Natural killer cell (primary cell): Measurements from ENCODE around the gene FEM1B. TPM values are rescaled to one million over a fixed set of nuclear protein-coding genes. Genes with fewer than 3 reads are reported as not detected.

Source experiments
- ATAC-seq, 3 donors: fragments of 150-1000 bp in 2 of 3; fragments of 200-7000 bp in 1 of 3; cut with Tn5 transposase; 1 replicate in 1 of 3; 2 replicates in 2 of 3; pipeline ENCODE4 v1.10.0; 2021; ENCODE audit warnings: mild to moderate bottlenecking in 2 of 3, moderate library complexity in 2 of 3
- DNase-seq, 2 donors: peaks; one replicate each; pipeline versions ENCODE4 v3.0.0 to v3.0.0-alpha.2; 2013 to 2021; ENCODE audit warnings: mixed read lengths in 1 of 2
- H3K27ac ChIP-seq: one replicate; pipeline ENCODE4 v1.5.1; 2013; ENCODE audit warnings: mild to moderate bottlenecking, low read length
- H3K27me3 ChIP-seq: one replicate; pipeline ENCODE4 v1.6.1; 2013; ENCODE audit warnings: low read length; ENCODE audit not compliant: control insufficient read depth, insufficient read depth
- H3K36me3 ChIP-seq: one replicate; pipeline ENCODE4 v1.6.1; 2013; ENCODE audit warnings: low read length; ENCODE audit not compliant: control insufficient read depth, insufficient read depth
- H3K4me1 ChIP-seq: one replicate; pipeline ENCODE4 v1.6.1; 2013; ENCODE audit warnings: low read length; ENCODE audit not compliant: control insufficient read depth, insufficient read depth
- H3K4me3 ChIP-seq: one replicate; pipeline ENCODE4 v1.5.1; 2013; ENCODE audit warnings: low read length
- H3K9me3 ChIP-seq: one replicate; pipeline ENCODE4 v1.6.1; 2013; ENCODE audit warnings: low read length; ENCODE audit not compliant: control insufficient read depth, insufficient read depth
- H3K27ac Mint-ChIP-seq, 2 donors: one replicate each; pipeline ENCODE4 v1.8.0; 2022; ENCODE audit warnings: mild to moderate bottlenecking in 2 of 2, mixed read lengths in 2 of 2, moderate library complexity in 1 of 2
- H3K27me3 Mint-ChIP-seq, 2 donors: one replicate each; pipeline ENCODE4 v1.8.0; 2022; ENCODE audit warnings: low read depth in 2 of 2, mixed read lengths in 2 of 2
- H3K36me3 Mint-ChIP-seq: one replicate; pipeline ENCODE4 v1.8.0; 2022; ENCODE audit warnings: mixed read lengths
- H3K4me1 Mint-ChIP-seq, 2 donors: one replicate each; pipeline ENCODE4 v1.8.0; 2022; ENCODE audit warnings: mixed read lengths in 2 of 2
- H3K4me3 Mint-ChIP-seq: one replicate; pipeline ENCODE4 v1.8.0; 2022; ENCODE audit warnings: mild to moderate bottlenecking, moderate library complexity, mixed read lengths
- H3K9me3 Mint-ChIP-seq, 2 donors: one replicate each; pipeline ENCODE4 v1.8.0; 2022; ENCODE audit warnings: mixed read lengths in 2 of 2
- CTCF ChIP-seq: fragments of 200-600 bp; IDR thresholded peaks from one replicate; pipeline ENCODE4 v1.8.0; 2022; ENCODE audit warnings: antibody characterized with exemption
- WGBS: methylation state at CpG from one replicate; pipeline ENCODE4 v1.1.7; 2013; ENCODE audit warnings: missing lambda C conversion rate; ENCODE audit not compliant: insufficient coverage; 5-methylcytosine and 5-hydroxymethylcytosine counted together
- intact Hi-C: fragments of 100-400 bp; cut with micrococcal nuclease; formaldehyde crosslinking; loops from one replicate; pipeline ENCODE4 v1.14.2; 2022
- total RNA-seq, 4 donors: library from RNA; stranded (reverse); fragments of 120-200 nt in 1 of 4; gene quantifications; one replicate each; pipeline versions ENCODE4 v1.2.3 to v1.2.4, GENCODE V29; 2013 to 2022

The FEM1B gene
- total RNA-seq, 3 donors from 2014 or later (not counting 1 experiment from before 2014, with no cell fraction given) = 57.4 to 73.5 (median 67.9) TPM

DNA sequence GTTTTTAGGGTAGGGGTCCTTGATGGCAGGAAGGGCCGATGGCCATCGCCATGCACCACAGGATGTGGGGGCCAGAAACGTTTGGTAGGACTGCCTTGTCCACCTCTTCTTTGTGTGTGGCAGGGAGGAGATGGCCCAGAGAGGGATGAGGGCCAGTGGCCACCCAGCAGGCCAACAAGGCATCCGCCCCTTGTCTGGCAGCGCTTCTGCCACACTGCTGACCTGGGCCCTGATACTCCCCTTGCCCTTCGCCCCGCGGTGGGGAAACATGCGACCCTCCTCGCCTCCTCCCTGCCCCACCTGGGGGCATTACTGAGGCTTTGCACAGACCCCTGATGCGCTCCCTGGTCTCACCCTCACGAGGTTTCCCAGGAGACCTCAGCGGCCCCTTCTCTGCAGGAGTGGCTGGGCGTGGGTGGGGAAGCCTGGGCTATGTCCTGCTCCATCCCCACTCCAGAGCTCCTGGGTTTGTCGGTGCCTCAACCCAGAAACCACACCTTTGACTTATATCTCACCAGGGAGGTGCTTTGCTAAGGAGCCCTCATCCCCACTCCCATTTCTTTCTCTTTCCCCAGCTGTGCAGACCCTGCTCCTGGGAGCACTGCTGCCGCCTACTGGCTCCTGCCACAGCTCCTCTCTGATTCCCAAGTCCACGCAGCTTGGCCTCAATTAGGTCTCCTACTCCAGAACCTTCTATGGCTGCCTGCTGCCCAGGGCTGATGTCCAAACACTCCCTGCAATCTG is 38.7 kb downstream of the FEM1B start:
- H3K27me3 ChIP-seq = no peaks in the 10 kb centered on the region
- no peaks in the 10 kb centered on the region for H3K9me3 ChIP-seq
- TF ChIP-seq CTCF = no peak
- no peak overlapping the region for H3K4me3 Mint-ChIP-seq
- no peaks in the 10 kb centered on the region for H3K36me3 Mint-ChIP-seq
- WGBS = 88% methylated on average over 17 of the region's 17 CpGs
- DNase-seq (no peak), ATAC-seq (no peak)
- no peak overlapping the region for H3K4me3 ChIP-seq
- no peak overlapping the region for H3K27ac ChIP-seq
- no peaks in the 10 kb centered on the region for H3K36me3 ChIP-seq
- no peaks in the 10 kb centered on the region for H3K4me1 ChIP-seq
- H3K27me3 Mint-ChIP-seq = peaks cover 0 to 9% of the 10 kb centered on the region in 2 donors
- no peak overlapping the region for H3K27ac Mint-ChIP-seq
- no peaks in the 10 kb centered on the region for H3K4me1 Mint-ChIP-seq
- intact Hi-C loops = no loop called here
- H3K9me3 Mint-ChIP-seq = no peaks in the 10 kb centered on the region

GRCh38 chr15:68317281-68318007 is 39.9 kb downstream of the FEM1B start:
- Mint-ChIP-seq H3K9me3 (no peaks in the 10 kb centered on the region), H3K4me3 (no peak overlapping the region), H3K27ac (no peak overlapping the region), H3K4me1 (no peaks in the 10 kb centered on the region), H3K36me3 (no peaks in the 10 kb centered on the region), H3K27me3 (peaks cover 0 to 15% of the 10 kb centered on the region in 2 donors)
- 87% methylated on average over 16 of the region's 16 CpGs for WGBS
- no peaks in the 10 kb centered on the region for H3K9me3 ChIP-seq
- intact Hi-C loops = no loop called here
- DNase-seq (no peak), ATAC-seq (no peak)
- H3K27ac ChIP-seq = no peak overlapping the region
- no peaks in the 10 kb centered on the region for H3K36me3 ChIP-seq
- H3K27me3 ChIP-seq = no peaks in the 10 kb centered on the region
- no peaks in the 10 kb centered on the region for H3K4me1 ChIP-seq
- H3K4me3 ChIP-seq = no peak overlapping the region
- TF ChIP-seq CTCF = no peak

- 83% methylated on average over 5 of the region's 6 CpGs for WGBS
- Histone ChIP-seq H3K4me1 (no peaks in the 10 kb centered on the region), H3K27me3 (no peaks in the 10 kb centered on the region), H3K4me3 (no peak overlapping the region), H3K27ac (no peak overlapping the region), H3K9me3 (no peaks in the 10 kb centered on the region), H3K36me3 (no peaks in the 10 kb centered on the region)
- Mint-ChIP-seq H3K27me3 (peaks cover 0 to 15% of the 10 kb centered on the region in 2 donors), H3K4me1 (no peaks in the 10 kb centered on the region), H3K27ac (no peak overlapping the region), H3K36me3 (no peaks in the 10 kb centered on the region), H3K4me3 (no peak overlapping the region), H3K9me3 (no peaks in the 10 kb centered on the region)
- no peak for TF ChIP-seq CTCF
- ATAC-seq = no peak
- no peak for DNase-seq
- intact Hi-C loops = no loop called here
Measured at GRCh38 chr15:68318008-68318835, 40.7 kb downstream of the FEM1B start.
